GM19467 (cell line): ENCODE data around the gene AQP5.

Experiments used
- ATAC-seq: cut with Tn5 transposase; IDR thresholded peaks from one replicate; pipeline ENCODE4 v1.9.1; 2021; ENCODE audit warnings: mild to moderate bottlenecking, moderate library complexity; ENCODE audit not compliant: unreplicated experiment

The AQP5 gene

DNA sequence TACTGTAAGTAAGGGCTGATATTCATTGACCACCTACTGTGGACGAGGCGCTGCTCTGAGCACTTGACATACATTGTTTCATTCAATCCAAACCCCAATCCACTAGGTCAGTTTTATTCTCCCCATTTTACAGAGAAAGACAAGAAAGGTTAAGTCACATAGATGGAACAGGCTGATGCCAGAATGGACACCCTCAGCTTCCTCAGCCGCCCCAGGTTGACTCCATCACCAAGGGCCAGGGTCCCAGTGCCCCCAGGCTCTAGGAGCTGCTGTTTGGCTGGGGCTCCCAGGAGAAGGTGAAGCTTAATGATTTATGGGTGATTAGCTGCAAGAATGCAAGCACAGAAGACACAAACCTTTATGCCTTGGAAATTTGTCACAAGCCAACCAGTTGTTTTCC is 11.8 kb upstream of the AQP5 start:
- ATAC-seq, result no peak

- ATAC-seq, result no peak
These were observed 11.1 kb upstream of the AQP5 start, which contains the start of gene AQP2 for GRCh38 chr12:49950273-49951251. Gene AQP2, plus strand, starts transcription at chr12:49950737. Its CDS starts 94 bp downstream, at chr12:49950831.

- no peak for ATAC-seq
These were observed 10.0 kb upstream of the AQP5 start for GRCh38 chr12:49951411-49952240.

DNA sequence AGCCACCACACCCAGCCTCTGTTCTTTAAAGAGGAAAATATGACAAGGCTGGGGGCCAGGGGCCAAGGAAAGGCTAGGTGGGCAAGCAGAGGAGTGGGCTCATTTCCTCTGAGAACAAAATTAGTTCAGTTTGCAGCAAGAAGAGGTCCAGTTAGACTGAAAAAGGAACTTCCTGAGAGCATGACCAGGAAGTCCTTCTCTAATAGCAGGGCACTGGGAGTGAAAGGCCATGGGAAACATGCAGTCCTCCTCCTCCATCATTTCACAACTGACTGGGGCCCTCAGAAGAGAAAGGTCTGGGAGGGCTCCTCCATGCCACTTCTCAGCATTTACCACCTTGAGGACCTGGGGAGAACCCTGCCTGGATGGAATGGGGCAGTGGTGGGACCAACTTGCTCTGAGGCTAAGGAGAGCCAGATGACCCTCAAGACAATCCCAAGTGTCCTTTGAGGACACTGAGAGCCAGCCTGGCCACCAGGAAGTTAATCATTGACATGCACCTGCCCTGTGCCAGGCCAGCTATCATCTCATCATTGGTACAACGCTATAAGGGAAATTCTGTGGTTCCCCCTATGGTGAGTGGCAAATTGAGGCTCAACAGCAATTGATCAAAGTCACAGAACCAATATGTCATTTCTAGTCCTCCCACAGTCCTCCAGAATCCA is 9.1 kb upstream of the AQP5 start:
- no peak for ATAC-seq

DNA sequence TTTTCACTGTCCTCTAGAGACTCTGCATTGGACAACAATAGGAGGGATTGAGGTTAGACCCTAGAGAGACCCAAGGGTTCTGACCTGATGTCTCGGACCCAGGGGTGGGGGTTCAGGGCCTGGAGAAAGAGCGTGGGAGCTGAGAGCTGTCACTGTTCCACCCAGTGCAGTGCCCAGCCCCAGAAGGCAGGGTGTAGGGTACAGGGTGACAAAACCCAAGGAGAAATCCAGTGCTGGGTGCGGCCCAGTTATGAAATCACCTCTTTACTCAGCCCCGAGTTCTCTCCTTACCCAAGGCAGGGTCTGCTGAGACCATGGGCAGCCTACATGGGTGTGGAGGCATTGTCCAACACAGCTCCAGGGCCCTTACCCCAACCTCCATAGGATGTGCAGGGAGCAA is 8.5 kb upstream of the AQP5 start:
- ATAC-seq, result no peak

- no peak for ATAC-seq
These were observed 7.5 kb upstream of the AQP5 start for GRCh38 chr12:49953961-49954846.

DNA sequence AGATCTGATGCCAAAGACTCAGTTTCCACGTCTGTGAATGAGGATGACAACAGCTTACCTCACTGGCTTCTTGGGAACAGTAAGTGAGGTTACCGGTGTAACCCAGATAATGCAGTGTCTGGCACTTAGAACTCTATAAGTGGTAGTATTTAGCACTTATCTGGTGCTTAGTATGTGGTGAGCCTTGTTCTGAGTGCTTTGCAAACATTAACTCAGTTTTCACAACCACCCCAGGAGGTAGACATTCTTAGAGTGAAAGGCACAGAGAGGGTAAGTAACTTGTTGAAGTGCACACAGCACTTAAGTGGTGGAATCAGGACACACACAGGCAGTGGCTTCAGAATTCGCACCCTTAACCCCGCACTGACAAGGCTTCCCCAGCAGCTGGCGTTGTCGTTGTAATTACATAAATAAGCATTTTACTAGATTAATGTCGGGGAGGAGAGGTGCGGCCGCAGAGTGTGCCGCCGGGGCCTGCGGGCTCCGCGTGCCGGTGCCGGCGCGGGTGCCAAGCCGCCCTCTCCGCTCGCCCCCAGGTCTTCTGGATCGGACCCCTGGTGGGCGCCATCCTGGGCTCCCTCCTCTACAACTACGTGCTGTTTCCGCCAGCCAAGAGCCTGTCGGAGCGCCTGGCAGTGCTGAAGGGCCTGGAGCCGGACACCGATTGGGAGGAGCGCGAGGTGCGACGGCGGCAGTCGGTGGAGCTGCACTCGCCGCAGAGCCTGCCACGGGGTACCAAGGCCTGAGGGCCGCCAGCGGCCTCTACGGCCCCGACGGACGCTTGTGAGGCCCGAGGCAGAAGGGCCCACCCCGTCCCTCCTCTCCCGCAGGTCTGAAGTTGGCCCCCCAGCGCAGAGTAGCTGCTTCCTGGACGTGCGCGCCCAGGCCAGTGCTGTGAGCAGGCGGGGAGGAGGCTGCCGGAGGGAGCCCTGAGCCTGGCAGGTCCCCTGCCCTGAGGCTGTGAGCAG is 6.5 kb upstream of the AQP5 start:
- ATAC-seq, result no peak

GRCh38 chr12:49955899-49956662 is 5.6 kb upstream of the AQP5 start:
- no peak for ATAC-seq

DNA sequence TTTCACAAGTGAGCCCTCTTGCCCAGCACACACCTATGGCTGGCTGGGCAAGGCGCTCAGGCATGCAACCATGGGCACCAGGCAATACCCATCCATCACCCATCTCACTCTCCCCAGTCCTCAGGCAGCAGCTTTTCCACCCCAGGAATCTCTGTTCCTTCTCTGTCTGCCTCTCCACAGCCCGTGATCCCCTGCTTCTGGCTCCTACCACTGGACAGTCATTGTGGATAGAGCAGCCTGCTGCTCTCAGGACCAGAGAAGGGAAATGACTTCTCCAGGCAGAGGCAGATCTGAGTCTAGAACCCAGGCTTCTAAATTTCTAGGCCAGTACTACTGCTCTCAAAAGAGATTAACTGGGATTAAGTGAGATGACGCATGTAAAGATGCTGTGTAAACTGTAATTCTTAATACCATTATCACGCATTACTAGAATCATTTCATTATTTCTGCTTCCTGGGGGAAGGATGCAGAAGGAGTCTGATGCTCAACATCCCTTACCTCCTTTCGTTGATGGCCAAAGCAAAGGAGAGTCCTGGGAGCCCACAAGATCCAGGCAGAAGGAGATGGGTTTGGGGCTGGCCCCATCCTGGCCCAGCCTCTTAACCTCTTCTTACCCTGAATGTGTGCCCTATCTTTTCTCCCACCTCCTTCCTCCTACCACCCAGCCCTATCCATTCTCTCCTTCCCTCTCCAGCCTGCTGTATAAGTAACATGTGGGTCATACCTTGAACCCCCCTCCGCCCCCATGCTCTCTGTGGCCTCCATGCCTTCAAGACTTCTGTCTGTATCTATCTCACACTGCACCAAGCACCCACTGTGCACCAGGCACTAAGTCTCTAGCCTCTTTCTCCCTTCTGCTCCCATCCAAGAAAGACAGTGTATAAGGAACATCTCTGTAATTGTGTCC is 4.8 kb upstream of the AQP5 start:
- no peak for ATAC-seq

DNA sequence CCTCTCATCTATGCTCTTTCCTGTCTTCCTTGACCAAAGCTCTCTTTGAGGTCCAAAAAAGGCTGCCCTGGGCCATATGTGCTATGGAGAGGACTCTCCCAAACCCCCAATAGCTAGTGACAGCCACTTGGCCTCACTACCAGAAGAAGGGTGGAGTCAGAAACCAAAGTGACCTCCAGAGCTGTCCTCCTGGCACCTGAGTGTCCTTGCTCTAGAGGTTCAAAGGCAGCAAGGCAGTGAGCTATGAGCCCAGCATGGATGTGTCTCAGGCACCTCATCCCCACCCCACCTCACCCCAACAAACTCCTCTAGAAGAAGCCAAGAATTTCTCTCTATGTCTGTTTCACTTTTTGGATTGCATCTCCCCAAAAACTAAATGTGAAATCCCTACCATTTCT is 4.1 kb upstream of the AQP5 start:
- no peak for ATAC-seq

- ATAC-seq, result no peak
These were observed 1.8 kb upstream of the AQP5 start for GRCh38 chr12:49959685-49960473.

GRCh38 chr12:49960474-49961110 is 1.1 kb upstream of the AQP5 start:
- no peak for ATAC-seq

- no peak for ATAC-seq
These were observed 507 bp downstream of the AQP5 start for GRCh38 chr12:49961993-49962764.

DNA sequence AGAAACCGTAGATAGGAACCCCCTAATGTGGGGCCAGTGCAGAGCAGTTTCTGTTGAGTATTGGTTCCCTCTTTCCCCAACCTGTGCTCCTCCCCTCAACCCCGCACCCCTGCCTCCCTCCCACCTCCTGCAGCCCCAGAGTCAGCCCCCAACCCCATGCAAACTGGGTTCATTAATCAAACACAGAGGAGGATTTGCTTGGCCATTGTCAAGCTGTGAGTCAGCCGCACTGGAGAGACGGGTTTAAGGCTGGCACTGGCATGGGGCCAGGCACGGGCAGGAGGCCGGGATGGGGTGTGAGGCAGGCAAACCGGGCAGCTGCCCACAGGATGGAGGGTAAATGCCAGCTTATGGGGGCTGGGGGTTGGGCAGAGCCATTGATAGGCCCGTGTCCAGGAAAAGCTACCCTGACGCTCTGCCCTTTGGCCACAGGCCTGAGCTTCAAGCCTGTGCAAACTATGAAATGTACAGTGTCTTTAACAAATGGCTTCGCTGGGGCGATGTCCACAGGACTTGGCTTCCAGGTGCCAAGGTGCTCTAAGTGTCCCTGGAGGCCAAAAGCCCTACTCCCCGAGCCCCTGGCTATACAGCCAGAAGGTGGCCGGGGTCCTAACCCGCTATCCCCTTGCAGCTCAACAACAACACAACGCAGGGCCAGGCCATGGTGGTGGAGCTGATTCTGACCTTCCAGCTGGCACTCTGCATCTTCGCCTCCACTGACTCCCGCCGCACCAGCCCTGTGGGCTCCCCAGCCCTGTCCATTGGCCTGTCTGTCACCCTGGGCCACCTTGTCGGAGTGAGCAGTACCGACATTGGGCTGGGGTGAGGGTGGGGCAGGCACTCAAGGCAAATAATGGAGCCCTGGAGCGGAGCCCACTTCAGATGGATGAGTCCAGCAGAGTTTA is 1.4 kb downstream of the AQP5 start:
- no peak for ATAC-seq
